Activated CD8-positive, alpha-beta T cell treated with anti-CD3 and anti-CD28 coated beads, Interleukin-2, amount 10 ng/mL, durations not matched to agents 7 days and 5 days (primary cell): Measurements from ENCODE around the gene LNPK. TPM values are rescaled to one million over a fixed set of nuclear protein-coding genes. Genes with fewer than 3 reads are reported as not detected.
"Not testable (repeated sequence)": the region's sequence is repeated elsewhere in the genome, so short reads cannot be mapped to it uniquely, and the experiment has no call there.

ENCODE experiments used
- ATAC-seq: fragments of 150-1000 bp; cut with Tn5 transposase; one replicate; pipeline ENCODE4 v1.10.0; 2021; ENCODE audit warnings: moderate library complexity
- CTCF ChIA-PET: fragments of 350-600 bp; sonication (Branson Sonifier 250); formaldehyde crosslinking; loops from one replicate; lab custom pipeline; 2021; ENCODE audit warnings: antibody characterized with exemption; lab: Charles Lee
- POLR2A ChIA-PET: fragments of 350-600 bp; sonication (Branson Sonifier 250); formaldehyde crosslinking; loops from one replicate; lab custom pipeline; 2021; ENCODE audit warnings: antibody characterized with exemption; lab: Charles Lee
- DNase-seq: peaks from one replicate; pipeline ENCODE4 v3.0.0-alpha.2; 2020
- H3K27ac Mint-ChIP-seq: one replicate; pipeline ENCODE4 v1.8.0; 2021; ENCODE audit warnings: mild to moderate bottlenecking, mixed read lengths
- H3K27me3 Mint-ChIP-seq: one replicate; pipeline ENCODE4 v1.8.0; 2021; ENCODE audit warnings: low read depth, mixed read lengths
- H3K36me3 Mint-ChIP-seq: one replicate; pipeline ENCODE4 v1.8.0; 2021; ENCODE audit warnings: low read depth, mixed read lengths
- H3K4me1 Mint-ChIP-seq: one replicate; pipeline ENCODE4 v1.8.0; 2021; ENCODE audit warnings: low read depth, mixed read lengths
- H3K4me3 Mint-ChIP-seq: one replicate; pipeline ENCODE4 v1.8.0; 2021; ENCODE audit warnings: mild to moderate bottlenecking, mixed read lengths
- H3K9me3 Mint-ChIP-seq: one replicate; pipeline ENCODE4 v1.8.0; 2022; ENCODE audit warnings: mixed read lengths; ENCODE audit not compliant: insufficient read depth
- total RNA-seq, 2 experiments: library from RNA; stranded (reverse); gene quantifications; one replicate each; pipeline ENCODE4 v1.2.3, GENCODE V29; 2021

Gene LNPK
- total RNA-seq, 2 experiments from 2014 or later: 49.0 to 50.2 TPM

- ChIA-PET CTCF (no interaction called here), POLR2A (no interaction called here)
- no peaks in the 10 kb centered on the region for H3K9me3 Mint-ChIP-seq
- ATAC-seq: no peak
- no peaks in the 10 kb centered on the region for H3K27me3 Mint-ChIP-seq
- DNase-seq: no peak
- H3K36me3 Mint-ChIP-seq: peaks cover 30% of the 10 kb centered on the region
- H3K4me1 Mint-ChIP-seq: peaks cover 4% of the 10 kb centered on the region
- H3K4me3 Mint-ChIP-seq: no peak overlapping the region
- H3K27ac Mint-ChIP-seq: no peak overlapping the region
Measured at GRCh38 chr2:175931805-175932204, 70.3 kb downstream of the LNPK start.

- H3K27ac Mint-ChIP-seq: no peak overlapping the region
- ATAC-seq (no peak), DNase-seq (no peak)
- peaks cover 32% of the 10 kb centered on the region for H3K36me3 Mint-ChIP-seq
- ChIA-PET POLR2A (no interaction called here), CTCF (no interaction called here)
- H3K27me3 Mint-ChIP-seq: no peaks in the 10 kb centered on the region
- peaks cover 4% of the 10 kb centered on the region for H3K4me1 Mint-ChIP-seq
- no peak overlapping the region for H3K4me3 Mint-ChIP-seq
- H3K9me3 Mint-ChIP-seq: no peaks in the 10 kb centered on the region
Measured at GRCh38 chr2:175930504-175930903, 71.6 kb downstream of the LNPK start.

- CTCF ChIA-PET: no interaction called here
- ATAC-seq (no peak), DNase-seq (no peak)
- Mint-ChIP-seq H3K9me3 (no peaks in the 10 kb centered on the region), H3K27ac (no peak overlapping the region), H3K4me3 (no peak overlapping the region), H3K36me3 (peaks cover 33% of the 10 kb centered on the region), H3K27me3 (no peaks in the 10 kb centered on the region), H3K4me1 (peaks cover 4% of the 10 kb centered on the region)
- POLR2A ChIA-PET: no interaction called here
Measured at GRCh38 chr2:175929850-175930249, 72.2 kb downstream of the LNPK start.

- Mint-ChIP-seq H3K4me3 (no peak overlapping the region), H3K27me3 (no peaks in the 10 kb centered on the region), H3K27ac (no peak overlapping the region), H3K4me1 (no peaks in the 10 kb centered on the region), H3K9me3 (no peaks in the 10 kb centered on the region), H3K36me3 (peaks cover 25% of the 10 kb centered on the region)
- ATAC-seq (no peak), DNase-seq (no peak)
- ChIA-PET POLR2A (no interaction called here), CTCF (no interaction called here)
Measured at GRCh38 chr2:175926272-175926671, 75.8 kb downstream of the LNPK start.

- no peak overlapping the region for H3K4me3 Mint-ChIP-seq
- H3K9me3 Mint-ChIP-seq: no peaks in the 10 kb centered on the region
- ChIA-PET CTCF (interaction anchor here (1.6 kb wide), 1 partner anchor 10 kb away, joined by 5 read pairs; no protein-coding TSS in a partner anchor), POLR2A (no interaction called here)
- peaks cover 17% of the 10 kb centered on the region for H3K36me3 Mint-ChIP-seq
- ATAC-seq (no peak), DNase-seq (no peak)
- no peaks in the 10 kb centered on the region for H3K27me3 Mint-ChIP-seq
- H3K4me1 Mint-ChIP-seq: no peaks in the 10 kb centered on the region
- H3K27ac Mint-ChIP-seq: no peak overlapping the region
Measured at GRCh38 chr2:175922160-175922559, 79.9 kb downstream of the LNPK start.

- POLR2A ChIA-PET: no interaction called here
- no peak for ATAC-seq
Measured at GRCh38 chr2:175918935-175919334, 83.1 kb downstream of the LNPK start.

GRCh38 chr2:175914846-175915245 is 87.2 kb downstream of the LNPK start:
- no peak for ATAC-seq
- Mint-ChIP-seq H3K9me3 (no peaks in the 10 kb centered on the region), H3K4me1 (no peaks in the 10 kb centered on the region), H3K27me3 (peaks cover 14% of the 10 kb centered on the region), H3K27ac (no peak overlapping the region), H3K36me3 (no peaks in the 10 kb centered on the region), H3K4me3 (no peak overlapping the region)
- DNase-seq: no peak
- CTCF ChIA-PET: no interaction called here
- POLR2A ChIA-PET: no interaction called here

More at GRCh38 chr2:175918935-175919334, 83.1 kb downstream of the LNPK start:
- Mint-ChIP-seq H3K27ac (no peak overlapping the region), H3K36me3 (no peaks in the 10 kb centered on the region), H3K9me3 (no peaks in the 10 kb centered on the region), H3K4me1 (no peaks in the 10 kb centered on the region), H3K27me3 (no peaks in the 10 kb centered on the region), H3K4me3 (no peak overlapping the region)
- CTCF ChIA-PET: no interaction called here
- no peak for DNase-seq

- ATAC-seq, H3K4me3 Mint-ChIP-seq, H3K4me1 Mint-ChIP-seq, H3K36me3 Mint-ChIP-seq, DNase-seq, H3K27ac Mint-ChIP-seq, H3K9me3 Mint-ChIP-seq, POLR2A ChIA-PET, CTCF ChIA-PET: not testable (repeated sequence)
- H3K27me3 Mint-ChIP-seq: peaks cover 15% of the 10 kb centered on the region
Measured at GRCh38 chr2:175913849-175914743, 88.0 kb downstream of the LNPK start.

GRCh38 chr2:175913267-175913666 is 88.8 kb downstream of the LNPK start:
- ATAC-seq: not testable (repeated sequence)

GRCh38 chr2:175904035-175904434 is 98.0 kb downstream of the LNPK start:
- ChIA-PET POLR2A (interaction anchor here (0.6 kb wide), 1 partner anchor 19 kb away, joined by 3 read pairs; no protein-coding TSS in a partner anchor), CTCF (no interaction called here)
- Mint-ChIP-seq H3K36me3 (no peaks in the 10 kb centered on the region), H3K4me1 (no peaks in the 10 kb centered on the region), H3K27ac (no peak overlapping the region), H3K9me3 (no peaks in the 10 kb centered on the region), H3K4me3 (no peak overlapping the region), H3K27me3 (peaks cover 30% of the 10 kb centered on the region)
- ATAC-seq (no peak), DNase-seq (no peak)

More at GRCh38 chr2:175913267-175913666, 88.8 kb downstream of the LNPK start:
- H3K27ac Mint-ChIP-seq, H3K4me3 Mint-ChIP-seq, DNase-seq, H3K9me3 Mint-ChIP-seq, H3K4me1 Mint-ChIP-seq, H3K36me3 Mint-ChIP-seq, POLR2A ChIA-PET: not testable (repeated sequence)
- peaks cover 18% of the 10 kb centered on the region for H3K27me3 Mint-ChIP-seq
- CTCF ChIA-PET: interaction anchor here (1.8 kb wide), 1 partner anchor 8 kb away, joined by 5 read pairs; no protein-coding TSS in a partner anchor

GRCh38 chr2:175903384-175903936 is 98.6 kb downstream of the LNPK start:
- ChIA-PET CTCF (no interaction called here), POLR2A (interaction anchor here (0.6 kb wide), 1 partner anchor 18 kb away, joined by 3 read pairs; no protein-coding TSS in a partner anchor)
- H3K36me3 Mint-ChIP-seq: no peaks in the 10 kb centered on the region
- peaks cover 28% of the 10 kb centered on the region for H3K27me3 Mint-ChIP-seq
- no peaks in the 10 kb centered on the region for H3K9me3 Mint-ChIP-seq
- ATAC-seq: no peak
- no peaks in the 10 kb centered on the region for H3K4me1 Mint-ChIP-seq
- no peak for DNase-seq
- H3K4me3 Mint-ChIP-seq: no peak overlapping the region
- no peak overlapping the region for H3K27ac Mint-ChIP-seq

GRCh38 chr2:175895957-175896356 is 106.1 kb downstream of the LNPK start:
- H3K4me3 Mint-ChIP-seq, DNase-seq, H3K27ac Mint-ChIP-seq, H3K4me1 Mint-ChIP-seq, POLR2A ChIA-PET, ATAC-seq, H3K36me3 Mint-ChIP-seq, CTCF ChIA-PET, H3K9me3 Mint-ChIP-seq: not testable (repeated sequence)
- H3K27me3 Mint-ChIP-seq: peaks cover 18% of the 10 kb centered on the region
